ENCODE data around the gene ANXA7.

GRCh38 chr10:73359492-73359891 is 54.4 kb downstream of the ANXA7 start:
- no peak for TF ChIP-seq CTCF (IDR thresholded peaks at IDR 0.05; ENCODE audit: extremely low read depth in 1 of 2, insufficient read depth in 1 of 2, low read depth in 1 of 2, low read length in 2 of 2)
- no peak for TF ChIP-seq POLR2AphosphoS5 (IDR thresholded peaks at IDR 0.05; ENCODE audit: insufficient read depth, low read depth, low read length)
- no peak for TF ChIP-seq EZH2 (IDR thresholded peaks at IDR 0.05; ENCODE audit: borderline replicate concordance, low read depth, low read length, severe bottlenecking)
- TF ChIP-seq MYC (IDR thresholded peaks at IDR 0.05; ENCODE audit: low read depth, low read length), result no peak
- TF ChIP-seq POLR2A (IDR thresholded peaks at IDR 0.05; ENCODE audit: low read depth, low read length), result no peak
- TF ChIP-seq, protein P1, sequence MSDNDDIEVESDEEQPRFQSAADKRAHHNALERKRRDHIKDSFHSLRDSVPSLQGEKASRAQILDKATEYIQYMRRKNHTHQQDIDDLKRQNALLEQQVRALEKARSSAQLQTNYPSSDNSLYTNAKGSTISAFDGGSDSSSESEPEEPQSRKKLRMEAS (IDR thresholded peaks at IDR 0.05; ENCODE audit: insufficient read depth, insufficient read length), result no peak

Measured in endothelial cell of umbilical vein (primary cell).